K562 (cell line): Measurements from ENCODE around the gene SCAP. TPM values are rescaled to one million over a fixed set of nuclear protein-coding genes. Genes with fewer than 3 reads are reported as not detected.

ENCODE experiments used
- ARID3A ChIP-seq: IDR thresholded peaks from 2 replicates; pipeline ENCODE4 v1.6.1; 2012; ENCODE audit warnings: low read depth, low read length, improper control_type of control experiment, borderline replicate concordance
- CBFA2T3 ChIP-seq: fragments of 450-650 bp; IDR thresholded peaks from 2 replicates; pipeline ENCODE4 v1.6.1; 2017
- MCM2 ChIP-seq: fragments of 450-650 bp; IDR thresholded peaks from 2 replicates; pipeline ENCODE4 v1.6.1; 2017; ENCODE audit warnings: low read depth, mild to moderate bottlenecking
- MECOM ChIP-seq: fragments of 250-450 bp; sonication (Bioruptor Pico); IDR thresholded peaks from 2 replicates; pipeline ENCODE4 v1.8.0; 2022; ENCODE audit warnings: inconsistent platforms
- POLR2A ChIP-seq: fragments of 450-650 bp; conservative IDR thresholded peaks from 2 replicates; pipeline ENCODE4 v1.6.1; 2016
- SREBF2 ChIP-seq: sonication (generic); formaldehyde crosslinking; IDR thresholded peaks from 2 replicates; pipeline ENCODE4 v1.4.0; 2020; ENCODE audit warnings: mild to moderate bottlenecking, missing genetic modification reagents
- THRA ChIP-seq: fragments of 450-650 bp; IDR thresholded peaks from 2 replicates; pipeline ENCODE4 v1.6.1; 2017; ENCODE audit warnings: mild to moderate bottlenecking, moderate library complexity
- ZFP1 ChIP-seq: fragments of 450-650 bp; formaldehyde crosslinking; IDR thresholded peaks from 2 replicates; pipeline ENCODE4 v1.4.0; 2020; ENCODE audit warnings: mild to moderate bottlenecking, mixed read lengths
- ZNF124 ChIP-seq: sonication (generic); formaldehyde crosslinking; IDR thresholded peaks from 2 replicates; pipeline ENCODE4 v1.8.1; 2022; ENCODE audit warnings: missing genetic modification reagents
- ZNF79 ChIP-seq: fragments of 250-450 bp; sonication (Bioruptor Pico); IDR thresholded peaks from 2 replicates; pipeline ENCODE4 v1.4.0; 2020; ENCODE audit warnings: low read depth, mild to moderate bottlenecking, moderate library complexity
- polyA plus RNA-seq, 8 experiments: library from polyadenylated mRNA; depleted of rRNA in 4 of 8; stranded (reverse) in 5 of 8; unstranded in 3 of 8; fragments of >200 nt; fragmentation: Nextera tagmentation in 2 of 8; fragmentation: Illumina TruSeq in 1 of 8; extraction: Ambion mirVana in 2 of 8; extraction: Trizol in 1 of 8; gene quantifications; 2 replicates each; pipeline versions ENCODE4 v1.2.1 to v1.2.3, GENCODE V29; 2011 to 2014; ENCODE audit warnings: inconsistent platforms in 1 of 8, missing spikeins in 1 of 8
- total RNA-seq, 7 experiments: library from RNA; depleted of rRNA in 6 of 7; stranded (reverse); fragments of >200 nt in 6 of 7; fragmentation: Illumina TruSeq in 2 of 7; extraction: Trizol in 2 of 7; gene quantifications; 2 replicates each; pipeline versions ENCODE4 v1.2.1 to v1.2.3, GENCODE V29; 2011 to 2021; ENCODE audit warnings: low replicate concordance in 1 of 7

The SCAP gene
- total and polyA plus RNA-seq, 9 of the 15 experiments (the other 6 are each of a cell fraction or from before 2014, with no cell fraction given) = 2.6 to 104 (median 37.8) TPM

GRCh38 chr3:47409688-47410416 is 65.9 kb downstream of the SCAP start (continued):
- TF ChIP-seq MCM2 (no peak), THRA (no peak), CBFA2T3 (no peak), ZFP1 (CRISPR knock-in tag) (no peak), SREBF2 (CRISPR knock-in tag) (no peak), POLR2A (0 out of 2 replicates have a peak, but pooled peaks have one; percentile 35), ZNF124 (CRISPR knock-in tag) (no peak), MECOM (no peak), ZNF79 (CRISPR knock-in tag) (no peak), ARID3A (no peak)
- TF ChIP-seq, all 486 proteins: peak for 6
